HG03139 (cell line): ENCODE results near the gene ACVR1.
"Not testable (repeated sequence)": the region's sequence is repeated elsewhere in the genome, so short reads cannot be mapped to it uniquely, and the experiment has no call there.

ENCODE experiments used
- ATAC-seq: cut with Tn5 transposase; IDR thresholded peaks from one replicate; pipeline ENCODE4 v1.9.1; 2021; ENCODE audit not compliant: unreplicated experiment

ACVR1 gene

DNA sequence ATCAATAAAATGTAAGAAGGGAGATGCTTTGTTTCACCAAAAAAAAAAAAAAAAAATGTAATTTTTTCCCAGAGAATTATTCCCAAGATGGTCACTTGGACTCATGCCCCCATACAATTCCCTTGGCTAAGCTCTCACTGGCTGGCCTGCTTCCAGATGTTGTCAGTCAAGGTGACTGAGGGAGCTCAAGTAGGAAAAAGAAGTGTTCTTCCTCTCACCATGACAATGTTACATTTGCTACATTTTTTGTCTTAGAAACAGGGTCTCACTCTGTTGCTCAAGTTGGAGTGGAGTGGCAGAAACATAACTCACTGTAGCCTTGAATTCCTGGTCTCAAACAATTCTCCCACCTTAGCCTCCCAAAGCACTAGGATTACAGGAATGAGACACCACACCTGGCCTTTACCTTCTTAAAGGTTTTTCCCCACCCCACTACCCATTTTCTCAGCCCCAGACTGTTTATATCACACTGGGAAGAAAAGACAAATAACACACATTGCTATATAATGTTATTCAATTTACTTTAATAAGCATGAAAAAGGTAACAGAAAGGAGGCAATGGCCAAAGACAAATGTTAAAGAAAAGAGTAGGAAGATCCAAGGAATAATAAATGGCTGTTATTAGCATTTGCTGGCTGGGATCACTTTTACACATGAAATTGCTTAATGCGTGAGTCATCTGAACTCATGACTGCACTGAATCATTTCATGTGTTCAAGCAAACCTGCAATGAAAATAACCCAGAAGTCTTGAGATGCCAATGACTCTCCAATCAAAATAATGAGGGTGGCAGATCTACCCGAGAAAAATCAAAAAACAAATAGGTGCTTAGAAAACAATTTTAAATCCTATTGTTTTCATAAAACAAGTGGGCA is 45.2 kb downstream of the ACVR1 start:
- ATAC-seq = no peak

DNA sequence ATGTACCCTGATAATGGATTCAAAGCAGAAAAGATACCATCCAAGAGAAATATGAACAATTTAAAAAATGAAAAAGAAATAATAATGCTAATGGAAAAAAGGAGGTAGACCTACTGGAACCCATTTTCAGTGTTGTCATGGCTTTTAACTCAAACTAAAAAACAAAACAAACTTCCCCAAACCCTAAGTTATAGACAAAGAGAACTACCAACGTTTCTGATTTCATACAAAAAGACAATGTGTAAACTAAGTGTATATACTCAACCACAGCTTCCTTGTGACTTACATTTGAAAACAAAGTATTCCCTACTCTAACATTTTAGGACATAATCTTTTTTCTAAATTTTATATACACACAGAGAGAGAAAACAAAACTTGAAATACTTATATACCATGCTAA is 45.9 kb downstream of the ACVR1 start:
- ATAC-seq = no peak

DNA sequence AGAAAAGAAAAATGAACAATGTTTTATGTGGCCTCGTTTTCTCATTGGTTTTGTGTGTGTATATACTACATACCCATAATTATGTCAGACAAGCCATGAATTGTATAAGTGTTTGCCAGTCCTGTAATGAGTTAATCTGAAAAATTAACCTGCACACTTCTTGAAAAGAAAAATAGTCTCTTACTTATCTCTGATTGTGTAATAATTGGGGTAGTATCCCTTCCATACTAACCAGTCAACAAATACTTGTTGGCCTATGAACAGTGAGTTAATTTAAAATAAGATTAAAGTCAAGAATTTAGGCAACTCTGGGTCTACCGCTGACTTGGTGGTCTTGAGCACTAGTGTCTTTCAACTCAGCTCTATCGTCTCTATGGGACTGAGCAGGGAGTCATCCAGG is 48.8 kb downstream of the ACVR1 start:
- no peak for ATAC-seq

DNA sequence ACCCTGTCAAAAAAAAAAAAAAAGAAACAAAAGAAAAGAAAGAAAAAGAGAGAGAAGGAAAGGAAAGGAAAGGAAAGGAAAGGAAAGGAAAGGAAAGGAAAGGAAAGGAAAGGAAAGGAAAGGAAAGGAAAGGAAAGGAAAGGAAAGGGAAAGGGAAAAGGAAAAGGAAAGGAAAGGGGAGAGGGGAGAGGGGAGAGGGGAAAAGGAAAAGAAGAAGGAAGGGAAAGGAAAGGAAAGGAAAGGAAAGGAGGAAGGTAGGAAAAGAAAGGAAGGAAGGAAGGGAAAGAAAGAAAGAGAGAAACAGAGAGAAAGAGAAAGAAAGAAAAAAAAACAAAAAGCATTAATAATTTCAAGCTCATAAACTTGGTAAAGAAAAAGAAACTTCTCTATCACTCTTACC is 49.5 kb downstream of the ACVR1 start:
- not testable (repeated sequence) for ATAC-seq

DNA sequence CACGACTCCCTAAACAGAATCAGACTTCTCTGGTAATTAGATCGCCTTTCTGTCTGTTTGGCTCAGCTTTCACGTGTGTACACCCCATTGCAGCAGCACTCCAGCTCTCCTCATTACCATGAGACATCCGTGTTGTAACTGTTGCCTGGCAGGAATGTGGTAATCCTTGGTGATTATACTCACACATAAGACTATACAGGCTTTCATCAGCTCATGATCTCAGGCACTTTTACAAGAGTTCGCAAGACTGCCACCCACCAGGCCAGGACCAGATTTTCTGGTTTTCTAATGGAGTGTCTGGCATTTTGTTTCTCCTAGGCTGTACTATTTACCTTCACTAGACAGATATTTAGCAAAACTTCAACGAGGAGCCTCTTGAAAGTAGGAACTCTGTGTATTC is 50.2 kb downstream of the ACVR1 start:
- no peak for ATAC-seq

DNA sequence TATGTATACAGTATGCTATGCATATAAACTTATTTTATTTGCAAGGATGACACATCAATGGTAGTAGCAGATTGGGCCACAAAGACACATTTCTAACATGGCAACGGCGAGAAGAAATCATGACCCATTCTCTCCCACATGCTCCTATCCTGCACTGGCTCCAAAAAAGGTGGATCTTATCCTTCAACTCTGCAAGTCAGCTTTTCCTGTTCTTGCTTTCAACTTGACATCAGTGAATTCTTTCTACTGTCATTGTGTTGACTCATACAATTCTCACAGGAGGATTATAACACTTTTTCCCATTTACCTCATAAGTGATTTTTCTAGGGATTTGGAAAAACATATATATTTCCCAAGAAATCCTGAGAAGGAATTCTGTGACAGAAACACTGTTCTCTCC is 53.1 kb downstream of the ACVR1 start:
- no peak for ATAC-seq

DNA sequence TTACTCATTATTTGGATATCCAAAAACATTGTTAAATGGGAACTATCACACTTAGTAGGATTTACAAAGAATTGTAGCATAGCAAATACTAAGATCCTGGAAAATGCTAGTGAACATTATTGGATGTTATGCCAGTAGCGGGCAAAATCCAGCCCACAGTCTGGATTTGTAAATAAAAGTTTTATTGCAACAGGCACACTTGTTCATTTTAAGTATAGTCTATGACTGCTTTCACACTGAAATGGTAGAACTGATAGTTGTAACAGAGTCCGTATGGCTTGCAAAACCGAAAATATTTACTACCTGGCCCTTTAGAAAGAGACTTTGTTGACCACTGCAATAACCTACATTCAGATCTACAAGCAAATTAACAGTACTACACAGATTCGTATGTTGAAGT is 53.6 kb downstream of the ACVR1 start:
- no peak for ATAC-seq

DNA sequence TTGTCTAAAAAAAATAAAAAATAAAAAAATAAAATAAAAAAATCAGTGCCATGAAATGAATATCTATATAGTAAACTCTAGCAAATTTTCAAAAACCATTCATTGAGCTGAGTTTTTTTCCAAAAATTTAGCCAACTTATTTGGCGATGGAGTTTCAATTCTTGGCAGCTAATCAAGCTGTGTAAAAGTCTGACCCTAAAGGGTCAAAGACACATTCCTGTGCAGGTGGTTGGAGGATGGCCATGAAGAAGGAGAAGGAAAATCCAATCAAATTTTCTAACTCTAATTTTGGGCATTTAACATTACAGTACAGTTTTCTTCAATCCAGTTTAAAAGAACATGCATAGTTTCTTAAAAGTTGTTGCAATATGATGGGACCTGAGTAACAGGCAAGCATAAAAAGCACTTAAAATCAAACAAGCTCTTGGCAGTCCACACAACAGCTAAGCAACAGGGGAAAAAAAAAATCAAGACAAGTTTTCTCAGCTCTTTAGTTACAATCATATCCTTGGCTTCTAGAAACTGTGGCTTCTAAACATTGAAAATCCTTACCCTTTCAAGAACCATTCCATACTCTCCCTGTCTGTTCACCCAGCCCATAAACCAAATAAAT is 54.5 kb downstream of the ACVR1 start:
- ATAC-seq = no peak

DNA sequence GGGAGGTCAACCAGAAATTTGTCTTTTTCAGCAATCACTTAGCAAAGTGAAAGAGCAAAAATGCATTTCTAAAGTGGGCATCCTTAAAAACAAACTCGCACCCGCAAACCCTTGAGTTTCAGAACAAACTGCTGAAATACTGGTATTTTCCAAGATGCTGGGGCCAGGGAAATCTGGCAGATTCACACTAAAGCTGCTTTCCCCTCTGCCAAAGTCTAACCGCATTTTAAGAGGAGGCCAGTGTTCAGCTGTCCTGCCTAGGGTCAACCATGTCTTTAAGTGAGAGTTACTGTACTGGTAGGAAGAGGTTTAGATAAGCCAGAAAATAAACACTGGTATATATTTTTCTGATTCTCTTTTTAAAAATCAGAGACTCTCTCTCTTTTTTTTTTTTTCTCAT is 55.9 kb downstream of the ACVR1 start:
- no peak for ATAC-seq

DNA sequence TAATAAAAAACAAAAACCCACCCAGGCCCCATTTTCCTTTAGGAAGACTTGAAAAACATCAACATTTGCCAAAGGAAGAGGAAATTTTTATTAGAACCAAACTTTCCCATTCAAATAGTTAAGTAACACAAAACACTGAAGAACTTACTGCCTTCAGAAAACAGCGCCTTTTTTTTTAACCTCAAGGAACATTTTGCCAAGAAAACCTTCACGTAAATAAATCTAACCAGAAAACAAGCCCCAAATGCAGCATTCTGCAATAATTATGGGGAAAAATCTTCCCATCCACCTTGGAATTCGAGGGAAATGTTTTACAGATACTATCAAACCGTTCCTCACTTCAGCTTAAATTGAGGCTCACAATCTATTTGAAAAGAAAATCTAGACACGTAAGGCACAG is 56.4 kb downstream of the ACVR1 start:
- ATAC-seq = no peak

DNA sequence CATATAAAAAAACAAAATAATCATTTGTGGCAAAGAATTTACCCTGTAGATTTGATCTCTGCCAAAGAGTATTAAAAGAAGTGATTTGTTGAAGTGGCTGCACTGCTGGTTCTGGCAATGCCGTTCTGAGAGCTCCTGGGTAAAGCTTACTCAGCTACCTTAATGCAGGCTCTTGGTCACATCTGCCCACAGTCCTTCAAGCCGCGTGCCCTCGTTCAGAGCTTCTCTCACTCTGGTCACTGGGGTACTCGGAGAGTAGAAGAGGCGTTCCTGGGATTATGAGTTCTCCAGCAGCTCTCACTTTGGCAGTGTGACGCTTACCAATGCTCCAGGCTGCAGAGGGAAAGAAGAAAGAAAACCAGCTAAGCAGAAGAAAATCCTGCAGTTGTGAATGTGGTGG is 57.9 kb downstream of the ACVR1 start:
- ATAC-seq = no peak

DNA sequence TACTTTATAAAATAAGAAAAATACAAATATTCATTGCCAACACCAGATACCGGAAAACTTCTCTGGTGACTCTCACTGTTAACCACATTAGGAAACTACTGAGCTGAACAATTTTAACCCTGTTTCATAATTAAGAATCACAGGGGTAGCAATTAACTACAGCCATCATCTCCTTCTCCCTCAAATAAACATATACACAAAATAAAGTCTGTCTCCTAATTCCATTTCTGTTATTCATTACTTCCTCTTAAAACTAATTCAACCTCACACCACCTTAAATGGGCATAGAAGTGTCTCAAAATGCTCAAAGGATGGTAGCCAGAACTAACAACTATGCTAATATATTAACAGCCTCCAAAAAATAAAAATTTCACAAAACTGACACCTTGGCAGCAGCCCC is 60.7 kb downstream of the ACVR1 start:
- ATAC-seq = no peak

DNA sequence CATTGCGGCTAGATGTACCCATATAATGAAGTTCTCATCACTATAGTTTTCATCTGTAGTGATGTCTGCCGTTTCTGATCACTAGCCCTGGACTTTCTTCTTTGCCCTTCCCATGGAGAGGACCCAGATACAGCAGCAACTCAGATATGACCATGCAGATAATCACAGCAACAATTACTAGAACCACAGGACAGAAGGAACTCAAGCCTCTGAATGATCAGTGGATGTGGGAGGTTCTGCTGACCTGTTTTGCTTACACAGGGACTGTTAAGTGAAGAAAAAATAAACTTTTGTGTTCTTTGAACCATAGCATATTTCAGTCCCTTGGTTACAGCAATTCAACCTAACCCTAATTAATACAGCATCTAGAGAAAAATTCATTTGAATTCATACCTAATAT is 62.7 kb downstream of the ACVR1 start:
- ATAC-seq = no peak

DNA sequence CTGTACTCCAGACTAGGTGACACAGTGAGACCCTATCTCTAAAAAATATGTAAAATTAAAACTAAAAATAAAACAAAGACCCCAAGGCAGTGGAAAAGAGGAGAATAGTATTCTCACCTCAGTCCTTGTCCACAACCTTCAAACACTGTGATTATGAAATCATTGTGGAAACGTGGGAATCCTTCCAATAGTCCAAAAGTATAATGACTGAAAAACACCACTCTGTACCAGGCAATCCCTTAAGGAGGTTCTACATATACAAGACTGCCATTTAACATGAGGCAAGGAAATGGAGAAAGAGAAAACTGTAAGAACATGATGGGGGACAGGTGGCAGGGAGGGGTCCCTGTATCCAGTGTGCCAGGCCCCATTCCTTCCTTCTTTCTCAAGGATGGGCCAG is 66.1 kb downstream of the ACVR1 start:
- ATAC-seq = no peak

DNA sequence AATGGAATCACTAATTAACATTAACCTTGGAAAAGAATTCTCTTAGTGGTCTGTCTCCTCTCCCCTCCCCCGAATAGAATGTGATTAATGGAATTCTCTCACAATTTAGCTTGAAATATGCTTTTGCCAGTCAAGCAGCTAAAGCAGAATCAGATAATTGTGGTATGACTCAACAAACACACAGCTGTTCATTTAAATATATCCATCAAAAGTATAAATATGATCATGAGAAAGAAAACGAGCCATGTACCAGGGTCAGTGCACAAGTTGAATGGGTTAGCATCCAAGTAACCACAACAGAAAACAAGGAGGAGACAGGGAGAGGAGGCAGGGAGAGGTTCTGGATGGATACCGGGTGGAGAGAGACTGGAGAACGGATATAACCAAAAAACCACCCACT is 66.9 kb downstream of the ACVR1 start:
- ATAC-seq = no peak

DNA sequence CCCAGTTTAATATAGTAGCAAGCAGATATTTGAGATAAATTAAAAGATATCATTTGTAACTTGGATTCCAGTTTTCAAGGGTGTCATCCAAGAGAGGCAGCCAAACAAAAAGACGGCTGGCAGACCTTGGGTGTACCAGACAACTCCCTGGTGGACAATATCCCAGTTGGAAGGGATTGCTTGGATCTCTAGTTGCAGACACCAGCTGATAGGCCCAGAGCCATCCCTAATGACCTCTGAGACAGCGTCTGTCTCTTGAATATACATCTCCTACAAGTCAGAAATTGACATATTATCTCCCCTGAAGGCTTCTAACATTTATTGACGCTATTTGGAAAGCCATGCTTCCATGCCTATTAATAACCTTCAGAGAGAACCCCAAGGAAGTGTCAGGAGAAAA is 67.7 kb downstream of the ACVR1 start:
- ATAC-seq = no peak

DNA sequence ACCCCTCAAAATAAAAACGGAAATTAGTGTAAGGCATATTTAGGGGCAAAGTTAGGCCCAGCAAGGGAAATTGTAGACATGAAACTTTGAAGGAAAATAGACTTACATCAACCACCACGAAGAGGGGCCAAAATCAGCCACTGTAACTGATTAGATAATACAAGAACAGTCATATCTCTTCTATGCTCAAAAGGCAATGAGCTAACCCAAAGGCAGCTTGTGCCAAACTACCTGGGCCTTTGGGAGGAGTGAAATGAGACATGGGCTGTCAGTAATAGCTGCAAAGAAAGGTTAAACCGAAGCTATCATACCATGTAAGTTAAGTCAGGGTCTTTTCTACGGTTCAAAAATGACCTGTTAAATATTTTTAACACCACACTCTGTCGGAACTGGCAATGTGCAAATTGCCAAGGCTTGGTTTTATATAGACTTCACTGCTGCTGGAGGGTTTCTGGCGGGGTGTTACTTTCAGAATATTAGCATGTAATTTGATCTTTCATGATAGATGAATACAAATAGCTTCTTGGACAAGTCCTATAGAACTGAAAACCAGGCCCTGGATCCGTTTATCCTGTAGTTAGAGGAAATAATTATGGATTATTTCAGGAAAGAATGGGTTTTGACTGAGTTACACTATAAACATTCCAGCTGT is 69.6 kb downstream of the ACVR1 start:
- no peak for ATAC-seq

DNA sequence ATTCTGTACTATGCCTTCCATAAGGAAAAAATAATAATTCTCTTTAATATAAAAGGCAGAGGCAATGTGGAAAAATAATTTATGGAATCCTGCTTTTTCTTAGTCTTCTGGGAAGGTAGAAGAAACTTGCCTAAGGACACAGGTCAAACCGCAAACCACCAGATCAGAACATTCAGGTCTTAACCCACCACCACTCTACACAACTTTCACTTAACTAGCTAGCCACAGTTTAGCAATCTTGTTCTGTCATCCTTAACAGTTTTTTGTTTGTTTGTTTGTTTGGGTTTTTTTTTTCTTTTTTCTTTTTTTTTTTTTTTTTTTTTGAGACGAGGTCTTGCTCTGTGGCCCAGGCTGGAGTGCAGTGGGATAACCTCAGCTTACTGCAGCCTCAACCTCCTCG is 70.6 kb downstream of the ACVR1 start:
- no peak for ATAC-seq

DNA sequence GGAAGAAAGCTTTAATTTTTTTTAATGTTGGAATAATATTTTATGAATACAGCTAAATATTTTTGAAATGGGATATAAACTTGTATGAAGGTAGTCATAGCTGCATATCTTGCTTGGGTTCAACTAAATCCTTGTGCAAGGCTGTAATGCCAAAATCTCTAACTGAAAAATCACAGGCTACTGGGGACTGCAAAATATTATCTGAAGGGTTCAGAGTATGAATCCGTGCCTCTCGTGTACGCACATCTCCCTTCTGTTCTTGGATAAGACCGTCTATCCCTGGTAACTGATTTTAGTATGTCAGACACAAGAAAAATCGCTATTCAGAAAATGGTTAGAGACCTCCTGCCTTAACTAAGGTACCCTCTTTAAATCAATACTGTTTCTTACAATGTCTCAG is 71.8 kb downstream of the ACVR1 start:
- ATAC-seq = no peak

DNA sequence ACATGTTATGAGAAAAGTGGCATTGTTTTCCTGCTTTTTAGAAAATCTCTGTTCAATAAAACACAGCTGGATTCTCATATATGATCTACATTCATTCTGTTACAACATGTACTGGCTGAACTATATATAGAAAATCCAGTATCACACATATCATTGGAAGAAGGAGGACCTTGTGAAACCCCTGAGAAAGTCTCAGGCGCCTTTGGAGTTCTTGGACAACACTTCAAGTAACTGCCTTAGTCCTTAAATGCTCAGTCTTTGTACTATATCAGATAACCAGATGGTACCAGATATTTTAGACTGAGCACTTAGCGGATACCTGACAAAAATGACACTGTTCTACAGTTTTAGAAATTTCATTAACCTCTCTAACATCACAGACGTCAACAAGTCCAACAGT is 72.2 kb downstream of the ACVR1 start:
- no peak for ATAC-seq

DNA sequence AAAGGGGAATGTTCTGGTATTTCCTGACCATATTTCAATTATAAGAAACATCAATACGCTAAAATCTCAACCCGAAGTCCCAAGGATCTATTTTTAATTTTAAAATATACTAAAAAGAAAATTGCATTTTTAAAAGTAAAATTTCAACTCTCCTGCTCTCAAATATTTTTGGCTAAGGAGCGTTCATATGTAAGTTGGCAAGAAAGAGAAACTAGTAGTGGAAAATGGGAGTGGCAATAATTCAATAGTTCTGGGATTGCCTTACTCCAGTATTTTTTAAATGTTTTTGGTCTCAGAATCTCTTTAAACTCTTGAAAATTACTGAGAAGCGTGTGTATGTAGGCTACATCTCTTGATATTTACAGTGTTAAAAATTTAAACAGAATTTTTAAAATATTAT is 72.7 kb downstream of the ACVR1 start:
- no peak for ATAC-seq

DNA sequence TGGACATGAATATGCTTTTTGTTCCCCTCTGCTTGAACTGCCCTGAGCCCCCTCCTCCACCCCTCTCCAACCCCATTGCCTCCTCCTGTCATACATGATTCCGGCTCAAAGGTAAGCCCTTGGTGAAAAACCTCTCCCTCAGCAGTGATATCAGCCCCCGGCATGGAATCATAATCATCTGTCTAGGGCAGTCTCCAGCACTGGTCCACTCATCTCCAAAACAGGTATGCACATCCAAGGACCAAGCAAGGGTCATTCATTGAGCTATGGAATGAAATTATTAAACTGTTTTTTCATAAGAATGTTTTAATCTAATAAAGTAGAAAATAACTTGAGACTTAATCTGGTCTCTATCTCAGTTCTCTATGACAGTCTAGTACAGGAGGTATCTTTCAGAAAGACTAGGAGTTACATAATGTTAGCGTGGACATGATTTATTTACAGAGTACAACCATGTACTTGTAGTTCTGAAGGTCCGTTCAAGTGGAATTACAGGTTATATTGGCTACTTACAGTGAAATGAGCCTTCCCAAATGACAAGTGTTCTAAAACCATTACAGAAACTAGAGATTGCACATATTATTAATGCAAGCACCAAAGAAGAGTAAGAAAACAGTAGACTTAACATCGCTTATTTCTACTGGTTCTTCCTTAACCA is 75.2 kb downstream of the ACVR1 start:
- ATAC-seq = no peak
